Measurements from ENCODE around the gene MT2A. TPM values are rescaled to one million over a fixed set of nuclear protein-coding genes. Genes with fewer than 3 reads are reported as not detected.
"Not testable (repeated sequence)": the region's sequence is repeated elsewhere in the genome, so short reads cannot be mapped to it uniquely, and the experiment has no call there.

The MT2A gene
- total RNA-seq, 1 donor from 2014 or later: 227 TPM

DNA sequence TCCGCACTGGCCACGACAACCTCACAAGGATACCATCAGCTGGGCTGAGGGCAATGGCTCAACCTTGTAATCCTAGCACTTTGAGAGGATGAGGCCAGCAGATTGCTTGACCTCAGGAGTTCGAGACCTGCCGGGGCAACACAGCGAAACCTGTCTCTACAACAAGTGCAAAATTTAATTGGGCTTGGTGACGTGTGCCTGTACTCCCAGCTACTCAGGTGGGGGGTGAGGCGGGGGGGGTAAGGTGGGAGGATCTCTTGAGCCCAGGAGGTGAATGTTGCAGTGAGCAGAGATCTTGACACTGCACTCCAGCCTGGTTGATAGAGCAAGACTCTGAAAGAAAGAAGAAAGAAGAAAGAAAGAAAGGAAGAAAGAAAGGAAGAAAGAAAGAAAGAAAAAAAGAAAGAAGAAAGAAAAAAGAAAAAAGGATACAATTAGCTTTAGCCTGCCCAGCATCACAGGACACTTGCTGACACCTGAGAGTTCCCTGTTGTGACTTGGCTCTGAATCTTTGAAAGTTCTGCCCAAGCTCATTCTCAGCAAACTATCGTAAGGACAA is 12.0 kb downstream of the MT2A start:
- no peak for DNase-seq (ENCODE audit: low read depth, low spot score)

DNA sequence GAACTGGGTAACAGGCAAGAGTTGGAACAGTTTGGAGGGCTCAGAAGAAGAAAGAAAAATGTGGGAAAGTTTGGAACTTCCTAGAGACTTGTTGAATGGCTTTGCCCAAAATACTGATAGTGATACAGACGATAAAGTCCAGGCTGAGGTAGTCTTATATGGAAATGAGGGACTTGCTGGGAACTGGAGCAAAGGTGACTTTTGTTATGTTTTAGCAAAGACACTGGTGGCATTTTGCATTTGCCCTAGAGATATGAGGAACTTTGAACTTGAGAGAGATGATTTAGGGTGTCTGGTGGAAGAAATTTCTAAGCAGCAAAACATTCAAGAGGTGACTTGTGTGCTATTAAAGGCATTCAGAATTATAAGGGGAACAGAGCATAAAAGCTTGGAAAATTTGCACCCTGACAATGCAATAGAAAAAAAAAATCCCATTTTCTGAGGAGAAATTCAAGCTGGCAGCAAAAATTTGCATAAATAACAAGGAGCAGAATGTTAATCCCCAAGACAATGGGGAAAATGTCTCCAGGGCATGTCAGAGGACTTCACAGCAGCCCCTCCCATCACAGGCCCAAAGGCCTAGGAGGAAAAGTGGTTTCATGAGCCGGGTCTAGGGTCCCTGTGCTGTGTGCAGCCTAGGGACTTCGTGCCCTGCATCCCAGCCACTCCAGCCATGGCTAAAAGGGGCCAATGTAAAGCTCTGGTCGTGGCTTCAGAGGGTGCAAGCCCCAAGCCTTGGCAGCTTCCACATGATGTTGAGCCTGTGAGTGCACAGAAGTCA is 13.5 kb downstream of the MT2A start:
- not testable (repeated sequence) for DNase-seq (ENCODE audit: low read depth, low spot score)

DNA sequence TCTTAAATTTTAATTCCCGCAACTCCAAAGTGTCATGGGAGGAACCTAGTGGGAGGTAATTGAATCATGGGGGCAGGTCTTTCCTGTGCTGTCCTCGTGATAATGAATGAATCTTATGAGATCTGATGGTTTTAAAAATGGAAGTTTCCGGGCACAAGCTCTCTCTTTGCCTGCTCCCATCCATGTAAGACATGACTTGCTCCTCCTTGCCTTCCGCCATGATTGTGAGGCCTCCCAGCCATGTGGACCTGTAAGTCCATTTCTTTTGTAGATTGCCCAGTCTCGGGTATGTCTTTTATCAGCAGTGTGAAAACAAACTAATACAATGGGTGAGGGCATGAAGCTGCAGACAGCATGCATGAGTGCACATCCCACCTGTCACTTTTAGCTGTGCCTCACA is 14.8 kb downstream of the MT2A start:
- DNase-seq (ENCODE audit: low read depth, low spot score): not testable (repeated sequence)

DNA sequence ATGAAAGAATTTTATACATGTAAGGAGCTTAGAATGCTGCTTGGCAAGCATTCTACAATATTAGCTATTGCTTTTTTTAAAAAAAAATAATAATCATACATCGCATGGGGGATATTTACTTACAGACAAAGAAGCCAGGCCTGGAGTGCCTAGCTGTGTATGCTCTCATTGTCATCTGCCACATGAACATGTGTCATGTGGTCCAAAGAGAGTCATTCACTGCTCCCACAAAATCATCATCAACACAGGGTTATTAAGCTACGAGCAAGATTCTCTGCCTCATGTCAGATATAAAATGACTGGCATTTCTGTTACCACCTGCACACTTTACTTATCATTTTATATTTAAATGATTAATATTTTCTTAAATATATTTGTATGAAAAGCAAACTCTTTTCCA is 15.3 kb downstream of the MT2A start:
- DNase-seq (ENCODE audit: low read depth, low spot score): no peak

DNA sequence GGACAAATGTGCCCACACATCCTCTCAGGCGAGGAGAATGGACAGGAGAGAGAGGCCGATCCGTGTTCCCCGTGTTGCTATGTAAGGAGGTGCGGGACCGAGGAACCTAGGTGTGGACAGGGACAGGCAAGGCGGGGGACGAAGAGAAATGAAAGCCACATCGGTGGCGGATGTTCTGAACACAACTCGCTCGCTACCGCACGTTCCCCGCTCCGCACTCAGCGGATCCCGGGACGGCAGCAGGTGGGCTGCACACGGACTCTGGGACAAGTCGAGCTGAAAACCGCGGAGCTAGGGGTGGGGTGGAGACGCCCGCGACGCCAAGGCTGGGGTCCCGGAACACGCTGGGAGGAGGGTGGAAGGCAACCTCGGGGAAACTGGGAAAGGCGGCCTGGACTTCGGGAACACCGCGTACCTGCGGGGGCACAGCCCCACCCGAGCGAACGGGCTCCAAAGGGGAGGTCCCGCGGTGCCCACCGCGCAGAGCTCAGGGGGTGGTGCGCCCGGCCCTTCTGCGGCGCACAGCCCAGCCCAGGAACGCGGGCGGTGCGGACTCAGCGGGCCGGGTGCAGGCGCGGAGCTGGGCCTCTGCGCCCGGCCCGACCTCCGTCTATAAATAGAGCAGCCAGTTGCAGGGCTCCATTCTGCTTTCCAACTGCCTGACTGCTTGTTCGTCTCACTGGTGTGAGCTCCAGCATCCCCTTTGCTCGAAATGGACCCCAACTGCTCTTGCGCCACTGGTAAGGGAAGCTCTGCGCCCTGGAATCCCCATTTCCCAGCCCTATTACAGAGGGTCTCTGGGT is 17.0 kb downstream of the MT2A start, which contains the start of gene MT1E:
Gene MT1E (plus strand): TSS at position 642 of the 803 bp plus-strand sequence. CDS start 71 bp downstream, at position 713.
- DNase-seq (ENCODE audit: low read depth, low spot score): no peak

DNA sequence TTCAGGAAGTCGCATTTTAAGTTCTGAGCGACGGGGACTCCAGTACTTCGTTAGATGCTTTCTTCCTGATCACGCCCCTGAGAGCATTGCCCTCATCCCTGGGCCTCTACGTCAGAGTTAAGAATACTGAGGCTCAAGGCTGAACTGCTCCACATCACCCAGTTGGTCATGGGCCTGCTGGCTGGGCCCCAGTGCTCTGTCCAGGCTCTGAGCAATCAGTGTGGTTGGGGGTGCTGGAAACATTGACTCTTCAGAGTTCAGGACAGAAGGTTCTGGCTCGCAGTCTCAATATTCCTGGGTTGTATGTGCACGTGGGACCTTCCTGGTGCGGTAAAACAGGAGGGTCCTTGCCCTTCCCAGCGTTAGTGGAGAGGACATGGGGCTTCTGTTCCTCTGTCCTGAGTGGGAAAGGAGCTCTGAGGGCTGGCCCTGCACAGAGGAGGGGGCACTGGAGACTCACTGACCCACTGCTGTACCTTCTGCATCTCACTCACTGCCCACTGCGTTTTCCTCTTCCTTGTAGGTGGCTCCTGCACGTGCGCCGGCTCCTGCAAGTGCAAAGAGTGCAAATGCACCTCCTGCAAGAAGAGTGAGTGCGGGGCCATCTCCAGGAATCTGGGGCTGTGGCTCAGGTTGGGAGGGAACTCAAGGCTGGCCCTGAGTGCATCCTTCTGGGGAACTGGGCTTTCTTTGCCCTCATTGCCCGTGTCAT is 17.7 kb downstream of the MT2A start:
- no peak for DNase-seq (ENCODE audit: low read depth, low spot score)

DNA sequence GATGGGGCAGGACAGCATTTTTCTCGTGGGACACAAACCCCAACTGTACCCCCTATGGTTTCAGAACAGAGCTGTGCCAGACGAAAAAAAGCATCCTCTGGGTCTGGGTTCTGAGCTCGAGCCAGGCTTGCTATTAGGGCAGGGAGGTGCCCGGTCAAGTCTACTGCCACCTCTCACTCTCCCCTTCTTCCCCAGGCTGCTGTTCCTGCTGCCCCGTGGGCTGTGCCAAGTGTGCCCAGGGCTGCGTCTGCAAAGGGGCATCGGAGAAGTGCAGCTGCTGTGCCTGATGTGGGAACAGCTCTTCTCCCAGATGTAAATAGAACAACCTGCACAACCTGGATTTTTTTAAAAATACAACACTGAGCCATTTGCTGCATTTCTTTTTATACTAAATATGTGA is 18.3 kb downstream of the MT2A start:
- DNase-seq (ENCODE audit: low read depth, low spot score): no peak

DNA sequence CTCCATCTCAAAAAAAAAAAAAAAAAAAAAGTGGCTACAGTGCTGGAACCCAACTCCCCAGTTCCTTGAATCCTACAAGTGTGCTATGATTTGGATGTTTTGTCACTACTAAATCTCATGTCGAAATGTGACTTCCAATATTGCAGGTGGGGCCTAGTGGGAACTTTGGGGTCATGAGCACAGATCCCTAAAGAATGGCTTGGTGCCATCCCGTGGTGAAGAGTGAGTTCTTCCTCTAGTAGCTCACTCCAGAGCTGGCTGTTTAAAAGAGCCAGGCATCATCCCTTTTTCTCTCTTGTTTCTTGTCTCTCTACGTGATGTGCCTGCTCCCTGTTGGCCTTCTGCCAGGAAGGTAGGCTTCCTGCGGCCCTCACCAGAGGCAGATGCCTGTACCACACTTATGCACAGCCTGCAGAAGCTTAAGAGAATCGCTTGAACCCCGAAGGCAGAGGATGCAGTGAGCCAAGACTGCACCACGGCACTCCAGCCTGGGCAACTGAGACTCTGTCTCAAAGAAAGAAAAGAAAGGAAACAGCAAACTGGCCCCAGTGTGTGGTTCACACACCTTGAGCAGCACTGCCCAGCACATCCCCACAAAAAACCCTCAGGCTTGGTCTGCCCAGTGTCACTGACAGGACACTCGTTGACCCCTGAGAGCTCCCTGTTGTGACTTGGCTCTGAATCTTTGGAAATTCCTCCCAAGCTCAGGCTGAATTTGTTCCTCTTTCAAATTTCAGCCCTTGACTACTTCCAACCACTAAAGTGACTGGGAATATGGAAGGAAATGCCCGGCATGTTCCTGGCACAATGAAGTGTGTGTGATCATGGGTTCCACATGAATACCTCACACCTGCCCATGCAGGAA is 20.3 kb downstream of the MT2A start:
- DNase-seq (ENCODE audit: low read depth, low spot score): no peak

DNA sequence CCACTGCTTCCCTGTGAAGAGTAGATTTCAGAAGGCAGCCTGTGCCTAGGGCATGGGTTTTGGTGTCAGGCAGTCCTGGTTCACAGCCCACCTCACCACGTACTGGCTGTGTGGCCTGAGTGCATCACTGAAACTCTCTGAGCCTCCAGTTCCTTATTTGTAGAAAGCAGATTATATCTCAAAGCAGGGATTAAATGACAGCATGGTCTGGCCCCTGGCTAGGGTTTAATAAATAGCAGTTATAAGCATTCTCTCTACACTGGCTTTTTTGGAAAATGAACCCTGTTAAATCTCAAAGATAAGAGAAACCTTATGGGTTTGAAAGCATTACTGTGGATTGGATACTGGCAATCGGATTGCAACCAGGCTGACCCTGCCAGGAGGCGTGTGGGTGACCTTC is 21.1 kb downstream of the MT2A start:
- DNase-seq (ENCODE audit: low read depth, low spot score): no peak

DNA sequence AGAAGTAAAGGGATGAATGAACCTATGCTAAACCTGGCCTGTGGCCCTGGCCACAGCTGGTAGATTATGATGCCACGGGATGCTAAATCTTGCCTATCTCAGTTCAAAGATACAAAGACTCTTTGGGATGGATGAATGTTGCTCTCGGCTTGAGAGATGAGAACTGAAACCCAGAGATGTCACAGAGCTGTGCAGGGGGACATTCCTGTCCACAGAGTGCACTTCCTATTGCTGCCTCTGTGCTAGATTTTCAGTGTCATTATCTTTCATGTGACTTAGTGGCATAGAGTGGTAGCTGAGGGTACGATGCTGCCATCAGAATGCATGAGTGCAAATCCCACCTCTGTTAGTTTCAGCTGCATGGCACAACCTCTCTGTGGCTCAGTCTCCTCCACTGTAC is 21.8 kb downstream of the MT2A start:
- DNase-seq (ENCODE audit: low read depth, low spot score): no peak

DNA sequence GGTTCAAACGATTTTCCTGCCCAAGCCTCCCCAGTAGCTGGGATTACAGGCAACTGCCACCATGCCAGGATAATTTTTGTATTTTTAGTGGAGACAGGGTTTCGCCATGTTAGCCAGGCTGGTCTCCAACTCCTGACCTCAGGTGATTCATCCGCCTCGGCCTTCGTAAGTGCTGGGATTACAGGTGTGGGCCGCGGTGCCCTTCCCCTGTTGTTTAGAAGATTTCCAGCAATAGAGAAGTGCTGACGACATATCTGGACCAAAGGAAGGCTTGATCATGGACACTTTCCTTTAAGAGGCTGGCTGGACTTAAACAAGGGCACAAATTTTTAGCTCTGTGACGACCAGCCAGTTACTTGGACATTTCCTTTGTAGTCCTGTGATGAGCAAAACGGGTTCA is 22.8 kb downstream of the MT2A start:
- no peak for DNase-seq (ENCODE audit: low read depth, low spot score)

DNA sequence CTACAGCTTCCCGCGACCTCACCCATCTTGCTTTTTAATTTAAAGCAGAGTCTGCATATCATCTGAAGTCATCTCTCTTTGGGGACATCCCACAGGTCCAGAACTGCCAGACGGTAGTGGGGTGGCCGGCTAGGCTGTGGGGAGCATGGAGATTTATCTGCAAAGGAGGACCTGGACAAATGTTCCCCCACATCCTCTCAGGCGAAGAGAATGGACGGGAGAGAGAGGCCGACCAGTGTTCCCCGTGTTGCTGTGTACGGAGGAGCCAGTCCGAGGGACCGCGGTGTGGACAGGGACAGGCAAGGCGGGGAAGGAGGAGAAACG is 23.4 kb downstream of the MT2A start:
- no peak for DNase-seq (ENCODE audit: low read depth, low spot score)

DNA sequence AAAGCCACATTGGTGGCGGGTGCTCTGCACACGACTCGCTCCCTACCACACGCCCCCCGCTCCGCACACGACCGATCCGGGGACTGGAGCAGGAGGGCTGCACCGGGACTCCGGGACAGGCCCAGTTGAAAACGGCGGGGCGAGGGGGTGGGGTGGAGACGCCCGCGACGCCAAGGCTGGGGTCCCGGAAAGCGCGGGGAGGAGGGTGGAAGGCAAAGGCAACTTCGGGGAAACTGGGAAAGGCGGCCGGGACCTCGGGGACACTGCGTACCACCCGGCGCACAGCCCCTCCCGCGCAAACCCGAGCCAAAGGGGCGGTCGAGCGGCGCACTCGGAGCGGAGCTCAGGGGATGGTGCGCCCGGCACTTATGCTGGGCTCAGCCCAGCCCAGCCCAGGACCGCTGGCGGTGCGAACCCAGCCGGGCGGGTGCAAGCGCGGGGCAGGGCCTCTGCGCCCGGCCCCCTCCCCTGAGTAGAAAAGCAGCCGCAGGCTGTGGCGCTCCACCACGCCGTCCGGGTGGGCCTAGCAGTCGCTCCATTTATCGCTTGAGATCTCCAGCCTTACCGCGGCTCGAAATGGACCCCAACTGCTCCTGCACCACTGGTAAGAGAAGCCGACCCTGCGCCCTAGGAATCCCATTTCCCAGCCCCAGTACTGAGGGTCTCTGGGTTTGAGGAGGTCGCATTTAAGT is 23.9 kb downstream of the MT2A start, which contains the start of gene MT1M:
Gene MT1M (plus strand): TSS at position 504 of the 692 bp plus-strand sequence. CDS start 73 bp downstream, at position 577.
- no peak for DNase-seq (ENCODE audit: low read depth, low spot score)

DNA sequence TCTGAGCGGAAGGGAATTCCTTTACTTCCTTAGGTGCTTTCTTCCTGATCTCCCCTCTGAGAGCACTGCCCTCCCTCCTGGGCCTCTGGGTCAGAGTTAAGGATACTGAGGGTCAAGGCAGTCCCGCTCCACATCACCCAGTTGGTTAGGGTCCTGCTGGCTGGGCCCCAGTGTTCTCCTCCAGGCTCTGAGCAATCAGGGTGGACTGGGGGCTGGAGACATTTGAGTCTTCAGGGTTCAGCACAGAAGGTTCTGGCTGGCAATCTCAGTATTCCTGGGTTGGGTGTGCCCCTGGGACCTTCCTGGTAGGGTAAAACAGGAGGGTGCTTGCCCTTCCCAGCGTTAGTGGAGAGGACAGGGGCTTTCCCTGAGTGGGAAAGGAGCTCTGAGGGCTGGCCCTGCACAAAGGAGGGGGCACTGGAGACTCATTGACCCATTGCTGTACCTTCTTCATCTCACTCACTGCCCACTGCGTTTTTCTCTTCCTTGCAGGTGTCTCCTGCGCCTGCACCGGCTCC is 24.5 kb downstream of the MT2A start:
- DNase-seq (ENCODE audit: low read depth, low spot score): no peak

DNA sequence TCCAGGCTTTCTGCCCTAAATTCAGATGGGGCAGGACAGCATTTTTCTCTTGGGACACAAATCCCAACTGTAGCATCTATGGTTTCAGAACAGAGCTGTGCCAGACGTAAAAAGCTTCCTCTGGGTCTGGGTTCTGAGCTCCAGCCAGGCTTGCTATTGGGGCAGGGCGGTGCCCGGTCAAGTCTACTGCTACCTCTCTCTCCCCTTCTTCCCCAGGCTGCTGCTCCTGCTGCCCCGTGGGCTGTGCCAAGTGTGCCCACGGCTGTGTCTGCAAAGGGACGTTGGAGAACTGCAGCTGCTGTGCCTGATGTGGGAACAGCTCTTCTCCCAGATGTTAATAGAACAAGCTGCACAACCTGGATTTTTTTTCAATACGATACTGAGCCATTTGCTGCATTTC is 25.2 kb downstream of the MT2A start:
- DNase-seq (ENCODE audit: low read depth, low spot score): no peak

DNA sequence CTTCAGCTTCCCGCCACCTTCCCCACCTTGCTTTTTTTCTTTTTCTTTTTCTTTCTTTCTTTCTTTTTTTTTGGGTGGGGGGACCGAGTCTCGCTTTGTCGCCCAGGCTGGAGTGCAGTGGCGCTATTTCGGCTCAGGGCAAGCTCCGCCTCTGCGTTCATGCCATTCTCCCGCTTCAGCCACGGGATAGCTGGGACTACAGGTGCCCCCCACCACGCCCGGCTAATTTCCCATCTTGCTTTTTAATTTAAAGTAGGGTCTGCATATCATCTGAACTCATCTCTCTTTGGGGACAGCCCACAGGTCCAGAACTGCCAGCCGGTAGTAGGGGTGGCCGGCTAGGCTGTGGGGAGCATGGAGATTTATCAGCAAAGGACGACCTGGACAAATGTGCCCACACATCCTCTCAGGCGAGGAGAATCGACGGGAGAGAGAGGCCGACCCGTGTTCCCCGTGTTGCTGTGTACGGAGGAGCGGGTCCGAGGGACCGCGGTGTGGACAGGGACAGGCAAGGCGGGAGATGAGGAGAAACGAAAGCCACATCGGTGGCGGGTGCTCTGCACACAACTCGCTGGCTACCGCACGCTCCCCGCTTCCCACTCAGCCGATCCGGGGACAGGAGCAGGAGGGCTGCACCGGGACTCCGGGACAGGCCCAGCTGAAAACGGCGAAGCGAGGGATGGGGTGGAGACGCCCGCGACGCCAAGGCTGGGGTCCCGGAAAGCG is 26.5 kb downstream of the MT2A start:
- no peak for DNase-seq (ENCODE audit: low read depth, low spot score)

DNA sequence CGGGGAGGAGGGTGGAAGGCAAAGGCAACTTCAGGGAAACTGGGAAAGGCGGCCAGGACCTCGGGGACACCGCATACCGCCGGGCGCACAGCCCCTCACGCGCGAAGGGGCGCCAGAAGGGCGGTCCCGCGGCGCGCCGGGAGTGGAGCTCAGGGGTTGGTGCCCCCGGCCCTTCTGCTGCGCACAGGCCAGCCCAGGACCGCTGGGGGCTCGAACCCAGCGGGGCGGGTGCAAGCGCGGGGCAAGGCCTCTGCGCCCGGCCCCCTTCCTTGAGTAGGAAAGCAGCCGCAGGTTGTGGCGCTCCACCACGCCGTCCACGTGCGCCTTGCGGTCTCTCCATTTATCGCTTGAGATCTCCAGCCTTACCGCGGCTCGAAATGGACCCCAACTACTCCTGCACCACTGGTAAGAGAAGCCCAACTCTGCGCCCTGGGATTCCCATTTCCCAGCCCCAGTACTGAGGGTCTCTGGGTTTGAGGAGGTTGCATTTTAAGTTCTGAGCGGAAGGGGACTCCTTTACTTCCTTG is 27.1 kb downstream of the MT2A start:
- no peak for DNase-seq (ENCODE audit: low read depth, low spot score)

DNA sequence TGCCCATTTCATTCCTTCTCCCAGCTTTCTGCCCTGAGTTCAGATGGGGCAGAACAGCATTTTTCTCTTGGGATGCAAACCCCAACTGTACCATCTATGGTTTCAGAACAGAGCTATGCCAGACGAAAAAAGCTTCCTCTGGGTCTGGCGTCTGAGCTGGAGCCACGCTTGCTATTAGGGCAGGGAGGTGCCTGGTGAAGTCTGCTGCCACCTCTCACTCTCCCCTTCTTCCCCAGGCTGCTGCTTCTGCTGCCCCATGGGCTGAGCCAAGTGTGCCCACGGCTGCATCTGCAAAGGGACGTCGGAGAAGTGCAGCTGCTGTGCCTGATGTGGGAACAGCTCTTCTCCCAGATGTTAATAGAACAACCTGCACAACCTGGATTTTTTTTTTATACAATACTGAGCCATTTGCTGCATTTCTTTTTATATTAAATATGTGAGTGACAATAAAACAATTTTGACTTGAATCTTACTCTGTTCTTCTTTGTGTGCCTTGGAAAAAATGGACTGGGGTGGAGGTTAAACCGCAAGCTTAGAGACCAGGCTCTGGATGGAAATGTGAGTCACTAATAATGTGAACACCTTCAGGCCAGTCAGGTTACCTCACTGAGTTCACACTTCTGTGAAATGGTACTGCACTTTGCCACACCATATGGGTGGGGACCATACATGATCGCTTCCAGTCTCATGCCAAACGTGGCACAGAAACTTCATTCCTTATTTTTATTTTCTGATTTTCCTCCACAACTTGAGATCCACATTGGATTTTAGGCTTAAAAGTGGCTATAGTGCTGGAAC is 28.4 kb downstream of the MT2A start:
- no peak for DNase-seq (ENCODE audit: low read depth, low spot score)
